Common myeloid progenitor, CD34-positive (primary cell): ENCODE measurements around the gene MAP2K4. TPM values are rescaled to one million over a fixed set of nuclear protein-coding genes. Genes with fewer than 3 reads are reported as not detected.
A peak's percentile ranks its signal among the peaks of the same experiment; 100 is the strongest.
"Not testable (repeated sequence)": the region's sequence is repeated elsewhere in the genome, so short reads cannot be mapped to it uniquely, and the experiment has no call there.

Experiments
- CTCF ChIA-PET: fragments of 350-600 bp; sonication (Branson Sonifier 250); formaldehyde crosslinking; loops from one replicate; lab custom pipeline; 2021; ENCODE audit warnings: antibody characterized with exemption; lab: Charles Lee
- POLR2A ChIA-PET: fragments of 350-600 bp; sonication (Branson Sonifier 250); formaldehyde crosslinking; loops from one replicate; lab custom pipeline; 2021; ENCODE audit warnings: antibody characterized with exemption; lab: Charles Lee
- DNase-seq, 3 donors: peaks; one replicate each; pipeline versions ENCODE4 v3.0.0 to v3.0.0-alpha.2; 2013
- H3K27ac ChIP-seq, 2 experiments: 1 replicate in 1 of 2; 2 replicates in 1 of 2; pipeline ENCODE4 v1.7.0; 2013; ENCODE audit warnings: inconsistent platforms in 2 of 2, low read length in 2 of 2, mild to moderate bottlenecking in 2 of 2, low read depth in 1 of 2, moderate library complexity in 1 of 2; ENCODE audit not compliant: severe bottlenecking in 2 of 2, insufficient read depth in 1 of 2, poor library complexity in 1 of 2
- H3K27me3 ChIP-seq, 5 experiments: replicated peaks in 2 of 5; 1 replicate in 3 of 5; 2 replicates in 2 of 5; pipeline versions ENCODE4 v1.6.1 to v1.7.0; 2013; ENCODE audit warnings: low read length in 4 of 5, mild to moderate bottlenecking in 2 of 5, moderate library complexity in 2 of 5, inconsistent platforms in 1 of 5; ENCODE audit not compliant: insufficient read depth in 5 of 5, control insufficient read depth in 4 of 5
- H3K36me3 ChIP-seq, 4 experiments: 1 replicate in 2 of 4; 2 replicates in 2 of 4; pipeline versions ENCODE4 v1.6.1 to v1.7.0; 2013; ENCODE audit warnings: low read length in 3 of 4, control low read depth in 1 of 4, mild to moderate bottlenecking in 1 of 4; ENCODE audit not compliant: control insufficient read depth in 4 of 4, insufficient read depth in 4 of 4
- H3K4me1 ChIP-seq, 4 experiments: 1 replicate in 3 of 4; 2 replicates in 1 of 4; pipeline versions ENCODE4 v1.6.1 to v1.7.1; 2013; ENCODE audit warnings: low read length in 3 of 4, mild to moderate bottlenecking in 3 of 4, control low read depth in 1 of 4, inconsistent platforms in 1 of 4, moderate library complexity in 1 of 4; ENCODE audit not compliant: control insufficient read depth in 4 of 4, insufficient read depth in 4 of 4; ENCODE audit errors: control extremely low read depth in 1 of 4
- H3K4me3 ChIP-seq, 7 experiments: 1 replicate in 4 of 7; 2 replicates in 3 of 7; pipeline versions ENCODE4 v1.5.1 to v1.7.0; 2013; ENCODE audit warnings: mild to moderate bottlenecking in 7 of 7, low read length in 6 of 7, moderate library complexity in 6 of 7, inconsistent platforms in 2 of 7, low read depth in 2 of 7, control low read depth in 1 of 7; ENCODE audit not compliant: insufficient read depth in 4 of 7, control insufficient read depth in 1 of 7; ENCODE audit errors: extremely low read depth in 1 of 7
- H3K9me3 ChIP-seq, 5 experiments: 1 replicate in 4 of 5; 2 replicates in 1 of 5; pipeline versions ENCODE4 v1.6.1 to v1.7.1; 2013; ENCODE audit warnings: low read length in 4 of 5, mild to moderate bottlenecking in 2 of 5, inconsistent platforms in 1 of 5, low read depth in 1 of 5, moderate library complexity in 1 of 5; ENCODE audit not compliant: control insufficient read depth in 4 of 5, insufficient read depth in 2 of 5; ENCODE audit errors: control extremely low read depth in 1 of 5
- WGBS: methylation state at CpG from one replicate; pipeline ENCODE4 v1.1.5; 2013; ENCODE audit not compliant: insufficient coverage; 5-methylcytosine and 5-hydroxymethylcytosine counted together
- polyA plus RNA-seq: library from polyadenylated mRNA; unstranded; fragments of 120-200 nt; gene quantifications from one replicate; pipeline ENCODE4 v1.2.1, GENCODE V29; 2013

Gene MAP2K4
- 10.0 TPM for polyA plus RNA-seq

- Histone ChIP-seq H3K27me3 (peaks cover 0 to 10% (median 3%) of the 10 kb centered on the region in 5 experiments), H3K4me1 (peaks cover 4 to 18% (median 10%) of the 10 kb centered on the region in 4 experiments), H3K9me3 (no peaks in the 10 kb centered on the region), H3K27ac (peak within 1 kb of the TSS; percentile 70 to 91), H3K4me3 (peak within 1 kb of the TSS; percentile 64 to 85 (median 76)), H3K36me3 (no peaks in the 10 kb centered on the region)
- DNase-seq: peak; percentile 85 to 92 (median 91)
- CTCF ChIA-PET: interaction anchor here (1.0 to 1.8 kb wide), 2 partner anchors 23 to 28 kb away, joined by 3 to 8 read pairs; partner anchors contain the start of gene ZNF18
- under 1% methylated on average over 101 of the region's 123 CpGs for WGBS
- POLR2A ChIA-PET: interaction anchor here (0.5 to 2.0 kb wide), 2 partner anchors 23 to 1175 kb away, joined by 3 to 15 read pairs; partner anchors contain the start of gene ZNF18
These were observed at the start of gene MAP2K4 for GRCh38 chr17:12020642-12021622. Gene MAP2K4 (plus strand): TSS chr17:12020877. CDS start chr17:12020887, 10 bp downstream.

DNA sequence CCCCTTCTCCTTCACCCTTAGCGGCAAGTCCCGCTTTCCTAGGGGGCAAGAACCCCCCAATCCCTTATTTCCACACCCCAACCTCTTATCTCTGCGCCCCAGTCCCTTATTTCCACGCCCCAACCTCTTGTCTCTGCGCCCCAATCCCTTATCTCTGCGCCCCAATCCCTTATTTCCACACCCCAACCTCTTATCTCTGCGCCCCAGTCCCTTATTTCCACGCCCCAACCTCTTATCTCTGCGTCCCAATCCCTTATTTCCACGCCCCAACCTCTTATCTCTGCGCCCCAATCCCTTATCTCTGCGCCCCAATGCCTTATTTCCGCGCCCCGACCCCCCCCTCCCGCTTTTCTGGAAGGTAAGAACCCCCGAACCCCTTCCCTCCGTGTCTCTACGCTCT lies 47.9 kb upstream of the MAP2K4 start:
- 97% methylated on average over 10 of the region's 19 CpGs for WGBS
- DNase-seq, CTCF ChIA-PET, POLR2A ChIA-PET, H3K4me3 ChIP-seq, H3K27me3 ChIP-seq, H3K4me1 ChIP-seq, H3K27ac ChIP-seq, H3K36me3 ChIP-seq: not testable (repeated sequence)
- H3K9me3 ChIP-seq: peaks cover 0 to 10% (median under 1%) of the 10 kb centered on the region in 5 experiments

GRCh38 chr17:11979795-11980194 lies 40.9 kb upstream of the MAP2K4 start:
- no peak overlapping the region for H3K4me3 ChIP-seq
- peaks cover 0 to 3% (median 0%) of the 10 kb centered on the region in 5 experiments for H3K9me3 ChIP-seq
- no peaks in the 10 kb centered on the region for H3K27me3 ChIP-seq
- no peak for DNase-seq
- H3K36me3 ChIP-seq: peaks cover 13 to 49% (median 36%) of the 10 kb centered on the region in 4 experiments
- H3K27ac ChIP-seq: no peak overlapping the region
- CTCF ChIA-PET: interaction anchor here (0.7 to 1.3 kb wide), 2 partner anchors 10 to 12 kb away, joined by 3 read pairs; no protein-coding TSS in a partner anchor
- 100% methylated on average over 1 of the region's 3 CpGs for WGBS
- POLR2A ChIA-PET: no interaction called here
- no peaks in the 10 kb centered on the region for H3K4me1 ChIP-seq

DNA sequence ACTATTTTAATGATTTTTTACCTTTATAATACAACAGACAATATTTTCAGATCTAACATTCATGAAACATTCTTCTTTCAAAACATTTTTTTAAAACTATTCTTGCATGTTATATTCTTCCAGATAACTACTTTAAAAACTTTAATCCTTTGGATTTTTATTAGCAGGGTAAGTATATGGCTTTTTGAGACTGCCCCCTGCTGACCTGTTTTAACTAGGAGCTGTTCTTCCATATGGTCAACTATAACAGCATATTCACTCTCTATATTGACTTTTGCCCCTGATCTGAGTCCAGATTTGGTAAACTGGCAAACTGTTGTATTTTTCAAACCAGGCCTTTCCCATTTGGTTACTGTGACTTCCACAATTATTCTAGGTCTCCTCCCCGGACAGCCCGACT lies 39.9 kb upstream of the MAP2K4 start:
- 67% methylated on average over 2 of the region's 2 CpGs for WGBS
- Histone ChIP-seq H3K4me3 (no peak overlapping the region), H3K4me1 (no peaks in the 10 kb centered on the region), H3K27me3 (no peaks in the 10 kb centered on the region), H3K36me3 (peaks cover 13 to 59% (median 42%) of the 10 kb centered on the region in 4 experiments), H3K27ac (no peak overlapping the region), H3K9me3 (peaks cover 0 to 3% (median 0%) of the 10 kb centered on the region in 5 experiments)
- ChIA-PET POLR2A (no interaction called here), CTCF (interaction anchor here (1.3 kb wide), 1 partner anchor 9 kb away, joined by 3 read pairs; no protein-coding TSS in a partner anchor)
- DNase-seq: no peak

- Histone ChIP-seq H3K27me3 (no peaks in the 10 kb centered on the region), H3K4me3 (no peak overlapping the region), H3K27ac (no peak overlapping the region), H3K4me1 (no peaks in the 10 kb centered on the region), H3K9me3 (peaks cover 0 to 3% (median 0%) of the 10 kb centered on the region in 5 experiments), H3K36me3 (peaks cover 15 to 61% (median 42%) of the 10 kb centered on the region in 4 experiments)
- CTCF ChIA-PET: interaction anchor here (1.9 kb wide), 1 partner anchor 10 kb away, joined by 6 read pairs; no protein-coding TSS in a partner anchor
- POLR2A ChIA-PET: no interaction called here
- no CpG with 5 or more reads among the region's 4 CpGs for WGBS
- DNase-seq: no peak
These were observed 38.8 kb upstream of the MAP2K4 start for GRCh38 chr17:11981862-11982261.

DNA sequence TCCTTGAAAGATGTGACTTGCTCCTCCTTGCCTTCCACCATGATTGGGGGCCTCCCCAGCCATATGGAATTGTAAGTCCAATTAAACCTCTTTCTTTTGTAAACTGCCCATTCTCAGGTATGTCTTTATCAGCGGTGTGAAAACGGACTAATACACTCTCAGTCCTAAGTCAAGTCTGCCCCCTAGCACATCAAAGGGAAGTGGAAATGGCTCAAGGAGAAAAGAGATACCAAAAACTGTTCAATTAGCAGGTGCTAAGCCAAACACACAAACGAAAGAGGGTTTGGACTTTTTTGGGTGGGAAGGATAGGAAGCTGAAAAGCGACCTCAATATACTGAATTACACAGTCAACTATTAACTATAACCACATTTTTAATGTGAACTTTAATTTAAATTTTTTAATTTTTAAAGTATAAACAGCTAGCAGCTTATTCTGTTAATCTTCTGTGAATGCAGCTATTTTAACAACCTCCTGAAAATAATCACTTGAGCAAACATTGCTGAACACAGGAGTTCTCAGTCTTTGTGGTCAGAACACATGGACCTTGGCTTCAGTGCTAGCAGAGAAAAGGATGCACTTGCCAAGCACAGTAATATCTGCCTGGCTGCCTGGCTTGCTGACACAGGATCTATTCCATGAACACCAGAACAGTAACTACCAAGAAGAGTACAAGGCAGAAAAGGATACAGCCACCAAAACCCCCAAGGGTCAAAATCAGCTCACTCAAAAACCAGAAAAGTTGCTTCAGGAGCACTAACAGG lies 34.3 kb upstream of the MAP2K4 start:
- no peaks in the 10 kb centered on the region for H3K4me1 ChIP-seq
- POLR2A ChIA-PET: no interaction called here
- H3K27me3 ChIP-seq: no peaks in the 10 kb centered on the region
- H3K4me3 ChIP-seq: no peak overlapping the region
- no peak overlapping the region for H3K27ac ChIP-seq
- CTCF ChIA-PET: interaction anchor here (1.6 kb wide), 1 partner anchor 8 kb away, joined by 7 read pairs; no protein-coding TSS in a partner anchor
- no peaks in the 10 kb centered on the region for H3K9me3 ChIP-seq
- DNase-seq: no peak
- WGBS: 100% methylated on average over 1 of the region's 4 CpGs
- peaks cover 23 to 62% (median 38%) of the 10 kb centered on the region in 4 experiments for H3K36me3 ChIP-seq
